Adrenal gland (tissue), 5 donors: ENCODE data around the gene RPN1.

Source experiments
- CTCF ChIP-seq, 6 experiments: fragments of 450-650 bp in 4 of 6; fragments of 200-600 bp in 2 of 6; sonication (generic) in 1 of 6; IDR thresholded peaks; 1 replicate in 5 of 6; 2 replicates in 1 of 6; pipeline versions ENCODE4 v1.5.1 to v1.8.0; 2016 to 2021; ENCODE audit warnings: antibody characterized with exemption in 6 of 6, mild to moderate bottlenecking in 2 of 6, moderate library complexity in 1 of 6
- POLR2A ChIP-seq, 2 donors: fragments of 450-650 bp; IDR thresholded peaks; one replicate each; pipeline ENCODE4 v1.6.1; 2017; ENCODE audit warnings: antibody characterized with exemption in 2 of 2, mild to moderate bottlenecking in 2 of 2, moderate library complexity in 1 of 2
- donor health status: DM: no; HTN: no; CAD: no.

GRCh38 chr3:128625409-128625945 is 25.1 kb downstream of the RPN1 start:
- TF ChIP-seq POLR2A (IDR thresholded peaks at IDR 0.05) (no peak), CTCF (IDR thresholded peaks at IDR 0.05) (no peak)
